Naive B cell (primary cell): Measurements from ENCODE around the gene FAM117B. TPM values are rescaled to one million over a fixed set of nuclear protein-coding genes. Genes with fewer than 3 reads are reported as not detected.

Experiments
- ATAC-seq, 2 donors: fragments of 150-1000 bp; cut with Tn5 transposase; 2 replicates each; pipeline ENCODE4 v1.10.0; 2021; ENCODE audit warnings: low read depth in 2 of 2, mild to moderate bottlenecking in 2 of 2, moderate library complexity in 2 of 2
- DNase-seq: peaks from one replicate; pipeline ENCODE4 v3.0.0; 2022
- H3K27ac Mint-ChIP-seq, 6 donors: one replicate each; pipeline ENCODE4 v1.8.0; 2020 to 2022; ENCODE audit warnings: mild to moderate bottlenecking in 6 of 6, mixed read lengths in 6 of 6, moderate library complexity in 5 of 6, inconsistent platforms in 2 of 6
- H3K27me3 Mint-ChIP-seq, 3 donors: one replicate each; pipeline ENCODE4 v1.8.0; 2021 to 2022; ENCODE audit warnings: mixed read lengths in 3 of 3, mild to moderate bottlenecking in 1 of 3
- H3K36me3 Mint-ChIP-seq, 2 donors: one replicate each; pipeline ENCODE4 v1.8.0; 2020 to 2022; ENCODE audit warnings: mixed read lengths in 2 of 2, inconsistent platforms in 1 of 2, mild to moderate bottlenecking in 1 of 2
- H3K4me1 Mint-ChIP-seq, 3 donors: one replicate each; pipeline ENCODE4 v1.8.0; 2020 to 2022; ENCODE audit warnings: mixed read lengths in 3 of 3, inconsistent platforms in 1 of 3, mild to moderate bottlenecking in 1 of 3, moderate library complexity in 1 of 3
- H3K4me3 Mint-ChIP-seq, 8 donors: one replicate each; pipeline ENCODE4 v1.8.0; 2020 to 2022; ENCODE audit warnings: mild to moderate bottlenecking in 8 of 8, mixed read lengths in 8 of 8, moderate library complexity in 8 of 8, inconsistent platforms in 2 of 8
- H3K9me3 Mint-ChIP-seq, 7 donors: one replicate each; pipeline ENCODE4 v1.8.0; 2020 to 2022; ENCODE audit warnings: mixed read lengths in 7 of 7, mild to moderate bottlenecking in 5 of 7, inconsistent platforms in 2 of 7, moderate library complexity in 1 of 7
- polyA plus RNA-seq, 6 donors: library from polyadenylated mRNA; unstranded; fragments of 300-500 nt; fragmentation: Illumina TruSeq; gene quantifications; one replicate each; pipeline ENCODE4 v1.2.3, GENCODE V29; 2021; ENCODE audit warnings: low read depth in 6 of 6

The FAM117B gene
- polyA plus RNA-seq, 6 donors from 2014 or later: 17.7 to 31.3 (median 21.8) TPM

- Mint-ChIP-seq H3K4me1 (peaks cover 35 to 66% (median 54%) of the 10 kb centered on the region in 3 donors), H3K27ac (peak overlapping the region in 5 of 6 donors; percentile 10 to 77 (median 67)), H3K4me3 (peak overlapping the region in 3 of 8 donors; percentile 7 to 75 (median 30))
These were observed 83.8 kb downstream of the FAM117B start for GRCh38 chr2:202718614-202719013.

GRCh38 chr2:202720226-202720625 is 85.5 kb downstream of the FAM117B start:
- peaks cover 35 to 68% (median 54%) of the 10 kb centered on the region in 3 donors for H3K4me1 Mint-ChIP-seq
- peak overlapping the region in 1 of 6 donors; percentile 76 for H3K27ac Mint-ChIP-seq
- H3K4me3 Mint-ChIP-seq: no peak overlapping the region
- peaks cover 11 to 14% of the 10 kb centered on the region in 2 donors for H3K36me3 Mint-ChIP-seq
- H3K27me3 Mint-ChIP-seq: no peaks in the 10 kb centered on the region
- DNase-seq (no peak), ATAC-seq (no peak)
- peaks cover 6 to 17% (median 14%) of the 10 kb centered on the region in 7 donors for H3K9me3 Mint-ChIP-seq

More at GRCh38 chr2:202718614-202719013, 83.8 kb downstream of the FAM117B start:
- H3K9me3 Mint-ChIP-seq: peaks cover 6 to 19% (median 16%) of the 10 kb centered on the region in 7 donors
- no peaks in the 10 kb centered on the region for H3K27me3 Mint-ChIP-seq
- DNase-seq (no peak), ATAC-seq (no peak)
- peaks cover 11 to 14% of the 10 kb centered on the region in 2 donors for H3K36me3 Mint-ChIP-seq

GRCh38 chr2:202721621-202722020 is 86.9 kb downstream of the FAM117B start:
- Mint-ChIP-seq H3K4me3 (no peak overlapping the region), H3K36me3 (peaks cover 5 to 12% of the 10 kb centered on the region in 2 donors), H3K27me3 (no peaks in the 10 kb centered on the region), H3K9me3 (peaks cover 0 to 6% (median 4%) of the 10 kb centered on the region in 7 donors), H3K4me1 (peaks cover 28 to 61% (median 48%) of the 10 kb centered on the region in 3 donors), H3K27ac (peak overlapping the region in 1 of 6 donors; percentile 56)
- ATAC-seq (no peak), DNase-seq (no peak)

GRCh38 chr2:202723746-202724145 is 89.0 kb downstream of the FAM117B start:
- Mint-ChIP-seq H3K27me3 (no peaks in the 10 kb centered on the region), H3K36me3 (peaks cover 0 to 12% of the 10 kb centered on the region in 2 donors), H3K4me1 (peaks cover 18 to 40% (median 35%) of the 10 kb centered on the region in 3 donors), H3K27ac (peak overlapping the region in 2 of 6 donors; percentile 8 to 49), H3K4me3 (no peak overlapping the region), H3K9me3 (no peaks in the 10 kb centered on the region)
- no peak for ATAC-seq
- no peak for DNase-seq

GRCh38 chr2:202726070-202726469 is 91.3 kb downstream of the FAM117B start:
- no peak overlapping the region for H3K27ac Mint-ChIP-seq
- ATAC-seq (no peak), DNase-seq (no peak)
- H3K4me3 Mint-ChIP-seq: no peak overlapping the region
- peaks cover 10 to 19% of the 10 kb centered on the region in 2 donors for H3K36me3 Mint-ChIP-seq
- H3K9me3 Mint-ChIP-seq: peaks cover 0 to 3% (median 0%) of the 10 kb centered on the region in 7 donors
- H3K4me1 Mint-ChIP-seq: peaks cover 12 to 23% (median 21%) of the 10 kb centered on the region in 3 donors
- no peaks in the 10 kb centered on the region for H3K27me3 Mint-ChIP-seq

- no peaks in the 10 kb centered on the region for H3K27me3 Mint-ChIP-seq
- no peak overlapping the region for H3K4me3 Mint-ChIP-seq
- H3K27ac Mint-ChIP-seq: peak overlapping the region in 1 of 6 donors; percentile 12
- ATAC-seq: no peak
- peaks cover 8 to 17% (median 16%) of the 10 kb centered on the region in 3 donors for H3K4me1 Mint-ChIP-seq
- H3K36me3 Mint-ChIP-seq: peaks cover 16 to 22% of the 10 kb centered on the region in 2 donors
- H3K9me3 Mint-ChIP-seq: peaks cover 0 to 13% (median 6%) of the 10 kb centered on the region in 7 donors
- no peak for DNase-seq
These were observed 102.1 kb downstream of the FAM117B start for GRCh38 chr2:202736826-202737225.

- no peak for ATAC-seq
- DNase-seq: no peak
- Mint-ChIP-seq H3K27ac (peak overlapping the region in 1 of 6 donors; percentile 57), H3K36me3 (peaks cover 27 to 31% of the 10 kb centered on the region in 2 donors), H3K27me3 (no peaks in the 10 kb centered on the region), H3K4me3 (no peak overlapping the region), H3K9me3 (peaks cover 5 to 34% (median 25%) of the 10 kb centered on the region in 7 donors), H3K4me1 (peaks cover 6 to 37% (median 24%) of the 10 kb centered on the region in 3 donors)
These were observed 108.8 kb downstream of the FAM117B start for GRCh38 chr2:202743613-202744012.

- H3K27ac Mint-ChIP-seq: peak overlapping the region; percentile 48 to 97 (median 74)
- peak overlapping the region in 1 of 8 donors; percentile 75 for H3K4me3 Mint-ChIP-seq
These were observed 114.7 kb downstream of the FAM117B start for GRCh38 chr2:202749477-202749876.

GRCh38 chr2:202750763-202751427 is 116.1 kb downstream of the FAM117B start:
- DNase-seq (peak; percentile 62), ATAC-seq (peak; percentile 92)
- peaks cover 8 to 12% of the 10 kb centered on the region in 2 donors for H3K36me3 Mint-ChIP-seq
- H3K27ac Mint-ChIP-seq: peak overlapping the region; percentile 26 to 97 (median 80)
- H3K9me3 Mint-ChIP-seq: peaks cover 0 to 6% (median 0%) of the 10 kb centered on the region in 7 donors
- H3K27me3 Mint-ChIP-seq: no peaks in the 10 kb centered on the region
- peaks cover 21 to 65% (median 53%) of the 10 kb centered on the region in 3 donors for H3K4me1 Mint-ChIP-seq
- peak overlapping the region in 7 of 8 donors; percentile 38 to 83 (median 69) for H3K4me3 Mint-ChIP-seq

More at GRCh38 chr2:202749477-202749876, 114.7 kb downstream of the FAM117B start:
- Mint-ChIP-seq H3K36me3 (peaks cover 8 to 13% of the 10 kb centered on the region in 2 donors), H3K4me1 (peaks cover 23 to 62% (median 55%) of the 10 kb centered on the region in 3 donors), H3K27me3 (no peaks in the 10 kb centered on the region), H3K9me3 (peaks cover 0 to 17% (median 10%) of the 10 kb centered on the region in 7 donors)
- DNase-seq (no peak), ATAC-seq (no peak)

GRCh38 chr2:202752071-202752470 is 117.3 kb downstream of the FAM117B start:
- H3K9me3 Mint-ChIP-seq: peaks cover 0 to 3% (median 0%) of the 10 kb centered on the region in 7 donors
- H3K27ac Mint-ChIP-seq: peak overlapping the region in 3 of 6 donors; percentile 10 to 80 (median 59)
- DNase-seq (no peak), ATAC-seq (no peak)
- H3K27me3 Mint-ChIP-seq: no peaks in the 10 kb centered on the region
- peaks cover 21 to 55% (median 49%) of the 10 kb centered on the region in 3 donors for H3K4me1 Mint-ChIP-seq
- peaks cover 8 to 22% of the 10 kb centered on the region in 2 donors for H3K36me3 Mint-ChIP-seq
- H3K4me3 Mint-ChIP-seq: no peak overlapping the region

GRCh38 chr2:202754936-202755335 is 120.2 kb downstream of the FAM117B start:
- Mint-ChIP-seq H3K27ac (peak overlapping the region in 4 of 6 donors; percentile 32 to 92 (median 44)), H3K4me1 (peaks cover 19 to 31% (median 25%) of the 10 kb centered on the region in 3 donors), H3K27me3 (no peaks in the 10 kb centered on the region), H3K9me3 (peaks cover 0 to 3% (median 0%) of the 10 kb centered on the region in 7 donors), H3K4me3 (no peak overlapping the region), H3K36me3 (peaks cover 8 to 21% of the 10 kb centered on the region in 2 donors)
- DNase-seq (no peak), ATAC-seq (no peak)

- Mint-ChIP-seq H3K4me3 (no peak overlapping the region), H3K27me3 (no peaks in the 10 kb centered on the region), H3K36me3 (peaks cover 24 to 31% of the 10 kb centered on the region in 2 donors), H3K27ac (peak overlapping the region in 1 of 6 donors; percentile 38), H3K4me1 (peaks cover 14 to 27% (median 18%) of the 10 kb centered on the region in 3 donors), H3K9me3 (peaks cover 0 to 3% (median 0%) of the 10 kb centered on the region in 7 donors)
- ATAC-seq (no peak), DNase-seq (no peak)
These were observed 121.8 kb downstream of the FAM117B start for GRCh38 chr2:202756598-202756997.

GRCh38 chr2:202757339-202757738 is 122.6 kb downstream of the FAM117B start:
- Mint-ChIP-seq H3K4me3 (no peak overlapping the region), H3K27me3 (no peaks in the 10 kb centered on the region), H3K4me1 (peaks cover 10 to 32% (median 20%) of the 10 kb centered on the region in 3 donors), H3K27ac (peak overlapping the region in 1 of 6 donors; percentile 74), H3K36me3 (peaks cover 24 to 34% of the 10 kb centered on the region in 2 donors), H3K9me3 (peaks cover 0 to 3% (median 0%) of the 10 kb centered on the region in 7 donors)
- DNase-seq: no peak
- ATAC-seq: no peak
